Activated CD4-positive, alpha-beta T cell treated with anti-CD3 and anti-CD28 coated beads for 4 hours (primary cell): ENCODE results near the gene PAM16.
A peak's percentile ranks its signal among the peaks of the same experiment; 100 is the strongest.

Experiments used
- DNase-seq, 2 donors: peaks; one replicate each; pipeline ENCODE4 v3.0.0-alpha.2; 2020

The PAM16 gene

DNA sequence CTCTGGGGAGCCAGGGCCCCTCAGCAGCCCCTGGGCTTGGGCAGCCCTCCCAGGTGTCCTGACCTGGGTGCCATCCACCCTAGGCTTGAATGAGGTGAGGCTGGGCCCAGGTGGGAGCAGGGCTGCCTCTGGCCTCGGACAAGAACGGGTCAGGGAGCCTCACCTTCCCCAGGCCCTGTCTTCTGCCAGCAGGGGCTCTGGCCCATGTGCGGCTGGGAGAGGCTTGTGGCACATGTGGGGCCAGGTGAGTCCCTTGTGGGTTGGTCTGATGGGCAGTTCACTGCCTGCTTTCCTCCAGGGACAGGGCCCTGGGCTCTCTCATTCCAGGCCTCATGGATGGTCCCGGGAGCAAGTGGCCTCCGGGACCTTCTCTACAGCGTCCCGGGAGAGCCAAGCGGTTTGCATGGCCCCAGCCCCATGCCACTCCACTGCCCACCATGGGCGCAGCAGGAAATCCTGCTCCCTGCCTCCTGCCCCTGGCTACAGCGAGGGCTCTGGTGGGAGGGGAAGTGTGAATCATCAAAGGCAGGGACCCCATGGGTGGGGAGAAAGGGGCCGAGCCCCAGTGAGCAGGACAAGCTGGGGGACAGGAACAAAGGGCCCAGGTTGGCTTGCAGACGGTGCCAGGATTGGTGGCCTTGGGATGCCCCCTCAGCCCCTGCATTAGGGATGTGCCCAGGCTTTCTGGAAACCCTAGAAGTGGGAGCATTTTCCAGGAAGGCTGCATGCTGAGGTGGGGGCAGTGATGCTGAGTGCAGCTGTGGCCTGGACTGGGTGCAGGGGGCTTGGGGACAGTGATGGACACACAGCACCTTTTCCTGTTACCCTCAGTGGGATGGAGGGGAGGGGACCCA is 32.7 kb upstream of the PAM16 start:
- DNase-seq, result no peak

DNA sequence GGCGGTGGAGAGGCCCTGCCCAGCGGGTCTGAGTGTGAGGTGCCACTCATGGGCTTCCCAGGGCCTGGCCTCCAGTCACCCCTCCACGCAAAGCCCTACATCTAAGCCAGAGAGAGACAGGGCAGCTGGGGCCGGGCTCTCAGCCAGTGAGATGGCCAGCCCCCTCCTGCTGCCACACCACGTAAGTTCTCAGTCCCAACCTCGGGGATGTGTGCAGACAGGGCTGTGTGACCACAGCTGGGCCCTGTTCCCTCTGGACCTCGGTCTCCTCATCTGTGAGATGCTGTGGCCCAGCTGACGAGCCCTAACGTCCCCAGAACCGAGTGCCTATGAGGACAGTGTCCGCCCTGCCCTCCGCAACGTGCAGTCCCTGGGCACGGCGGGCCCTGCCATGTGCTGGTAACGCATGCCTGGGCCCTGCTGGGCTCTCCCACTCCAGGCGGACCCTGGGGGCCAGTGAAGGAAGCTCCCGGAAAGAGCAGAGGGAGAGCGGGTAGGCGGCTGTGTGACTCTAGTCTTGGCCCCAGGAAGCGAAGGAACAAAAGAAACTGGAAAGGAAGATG is 31.8 kb upstream of the PAM16 start:
- no peak for DNase-seq

DNA sequence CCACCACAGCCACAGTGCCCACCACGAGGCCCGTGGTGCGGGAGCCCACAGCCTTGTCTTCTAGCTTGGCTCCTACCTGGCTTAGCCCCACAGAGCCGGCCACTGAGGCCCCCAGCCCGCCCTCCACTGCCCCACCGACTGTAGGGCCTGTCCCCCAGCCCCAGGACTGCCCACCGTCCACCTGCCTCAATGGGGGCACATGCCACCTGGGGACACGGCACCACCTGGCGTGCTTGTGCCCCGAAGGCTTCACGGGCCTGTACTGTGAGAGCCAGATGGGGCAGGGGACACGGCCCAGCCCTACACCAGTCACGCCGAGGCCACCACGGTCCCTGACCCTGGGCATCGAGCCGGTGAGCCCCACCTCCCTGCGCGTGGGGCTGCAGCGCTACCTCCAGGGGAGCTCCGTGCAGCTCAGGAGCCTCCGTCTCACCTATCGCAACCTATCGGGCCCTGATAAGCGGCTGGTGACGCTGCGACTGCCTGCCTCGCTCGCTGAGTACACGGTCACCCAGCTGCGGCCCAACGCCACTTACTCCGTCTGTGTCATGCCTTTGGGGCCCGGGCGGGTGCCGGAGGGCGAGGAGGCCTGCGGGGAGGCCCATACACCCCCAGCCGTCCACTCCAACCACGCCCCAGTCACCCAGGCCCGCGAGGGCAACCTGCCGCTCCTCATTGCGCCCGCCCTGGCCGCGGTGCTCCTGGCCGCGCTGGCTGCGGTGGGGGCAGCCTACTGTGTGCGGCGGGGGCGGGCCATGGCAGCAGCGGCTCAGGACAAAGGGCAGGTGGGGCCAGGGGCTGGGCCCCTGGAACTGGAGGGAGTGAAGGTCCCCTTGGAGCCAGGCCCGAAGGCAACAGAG is 31.0 kb upstream of the PAM16 start:
- no peak for DNase-seq

DNA sequence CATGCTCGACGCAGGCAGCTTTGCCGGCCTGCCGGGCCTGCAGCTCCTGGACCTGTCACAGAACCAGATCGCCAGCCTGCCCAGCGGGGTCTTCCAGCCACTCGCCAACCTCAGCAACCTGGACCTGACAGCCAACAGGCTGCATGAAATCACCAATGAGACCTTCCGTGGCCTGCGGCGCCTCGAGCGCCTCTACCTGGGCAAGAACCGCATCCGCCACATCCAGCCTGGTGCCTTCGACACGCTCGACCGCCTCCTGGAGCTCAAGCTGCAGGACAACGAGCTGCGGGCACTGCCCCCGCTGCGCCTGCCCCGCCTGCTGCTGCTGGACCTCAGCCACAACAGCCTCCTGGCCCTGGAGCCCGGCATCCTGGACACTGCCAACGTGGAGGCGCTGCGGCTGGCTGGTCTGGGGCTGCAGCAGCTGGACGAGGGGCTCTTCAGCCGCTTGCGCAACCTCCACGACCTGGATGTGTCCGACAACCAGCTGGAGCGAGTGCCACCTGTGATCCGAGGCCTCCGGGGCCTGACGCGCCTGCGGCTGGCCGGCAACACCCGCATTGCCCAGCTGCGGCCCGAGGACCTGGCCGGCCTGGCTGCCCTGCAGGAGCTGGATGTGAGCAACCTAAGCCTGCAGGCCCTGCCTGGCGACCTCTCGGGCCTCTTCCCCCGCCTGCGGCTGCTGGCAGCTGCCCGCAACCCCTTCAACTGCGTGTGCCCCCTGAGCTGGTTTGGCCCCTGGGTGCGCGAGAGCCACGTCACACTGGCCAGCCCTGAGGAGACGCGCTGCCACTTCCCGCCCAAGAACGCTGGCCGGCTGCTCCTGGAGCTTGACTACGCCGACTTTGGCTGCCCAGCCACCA is 30.2 kb upstream of the PAM16 start:
- no peak for DNase-seq

DNA sequence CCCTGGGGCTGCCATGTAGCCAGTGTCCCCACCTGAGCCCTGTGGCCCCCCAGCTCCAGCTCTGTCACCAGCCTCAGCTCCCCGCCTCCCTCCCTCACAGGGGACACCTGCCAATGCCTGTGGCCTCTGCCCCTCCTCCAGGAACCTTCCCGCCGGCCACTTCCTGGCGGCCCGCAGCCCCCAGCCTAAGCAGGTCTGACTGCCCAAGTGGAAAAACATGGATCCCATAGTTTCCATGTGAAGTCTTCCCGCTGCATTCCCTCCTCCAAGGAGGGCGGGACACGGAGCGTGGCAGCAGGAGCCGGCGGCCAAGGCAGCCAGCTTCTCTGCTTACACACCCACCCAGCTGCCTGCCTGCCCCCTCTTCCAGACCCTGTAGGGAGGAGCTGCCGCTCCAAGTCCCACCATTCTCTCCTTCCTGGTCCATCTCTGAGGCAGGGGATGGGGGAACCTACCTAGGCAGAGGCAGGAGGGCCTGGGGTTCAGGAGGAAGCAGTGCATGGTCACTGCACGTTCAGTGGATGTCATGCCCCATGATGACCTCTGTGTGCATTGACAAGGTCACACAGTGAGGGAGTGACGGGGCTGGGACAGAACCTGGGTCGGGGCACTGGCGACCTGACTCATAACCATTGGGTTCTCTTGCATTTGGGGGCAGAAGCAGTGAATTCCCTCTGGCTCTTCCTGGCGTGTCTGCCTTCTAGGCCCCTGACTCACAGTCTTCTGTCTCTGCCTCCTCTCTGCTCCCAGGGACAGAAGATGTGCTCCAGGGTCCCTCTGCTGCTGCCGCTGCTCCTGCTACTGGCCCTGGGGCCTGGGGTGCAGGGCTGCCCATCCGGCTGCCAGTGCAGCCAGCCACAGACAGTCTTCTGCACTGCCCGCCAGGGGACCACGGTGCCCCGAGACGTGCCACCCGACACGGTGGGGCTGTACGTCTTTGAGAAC is 29.3 kb upstream of the PAM16 start:
- DNase-seq, result no peak

DNA sequence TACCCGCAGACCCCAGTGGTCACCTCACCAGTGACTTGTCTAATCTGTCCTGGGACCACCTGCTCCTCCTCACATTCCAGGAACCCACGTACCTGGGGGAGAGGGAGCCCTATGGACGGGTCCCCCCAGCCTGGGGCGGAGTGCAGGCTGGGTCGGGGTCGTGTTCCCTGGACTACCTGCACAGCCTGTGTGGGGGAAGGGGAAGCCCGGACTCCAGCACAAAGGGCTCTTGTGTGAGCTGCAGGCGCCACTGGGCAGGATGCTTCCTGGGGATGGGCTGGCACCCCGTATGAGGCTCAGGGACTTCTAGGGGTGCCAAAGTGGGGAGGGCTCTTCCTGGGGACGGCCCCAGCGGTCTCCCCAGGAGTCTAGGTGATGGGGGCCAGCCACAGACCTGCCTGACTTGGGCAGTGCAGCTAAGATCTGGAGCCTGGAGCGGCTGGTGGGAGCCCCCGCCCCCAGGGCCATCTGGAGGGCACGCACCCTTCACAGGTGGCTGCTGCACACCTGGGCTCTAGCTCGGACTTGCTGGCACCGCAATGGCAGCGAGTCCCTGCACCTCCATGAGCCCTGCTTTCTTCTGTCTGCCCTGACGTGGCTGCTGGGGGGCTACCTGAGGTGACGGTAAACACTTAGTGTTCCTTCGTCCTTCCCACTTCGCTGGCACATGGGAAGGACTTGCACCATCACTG is 28.0 kb upstream of the PAM16 start:
- DNase-seq, result no peak

DNA sequence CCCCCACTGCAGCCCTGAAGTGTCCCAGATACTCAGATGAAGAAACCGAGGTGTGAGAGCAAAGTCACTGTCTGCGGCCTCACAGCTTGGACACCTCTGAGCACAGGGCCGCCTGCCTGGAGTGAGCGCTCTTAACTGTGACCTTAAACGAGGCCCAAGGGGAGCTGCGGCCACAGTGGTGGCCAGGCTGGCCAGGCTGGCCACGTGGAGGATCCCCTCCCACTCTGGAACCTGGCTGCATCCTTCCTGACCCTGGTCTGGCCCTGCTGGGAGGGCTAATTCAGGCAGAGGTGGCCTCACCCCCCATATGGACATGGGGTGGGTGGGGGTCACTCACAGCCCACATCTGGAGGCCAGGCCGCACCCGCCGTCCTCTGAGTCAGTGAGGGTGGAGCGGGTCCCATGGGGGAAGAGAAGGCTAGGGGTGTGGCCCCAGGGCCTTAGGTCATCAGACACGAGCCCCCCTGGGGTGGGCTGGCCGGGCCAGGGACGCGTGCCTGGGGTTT is 27.1 kb upstream of the PAM16 start:
- DNase-seq, result no peak

DNA sequence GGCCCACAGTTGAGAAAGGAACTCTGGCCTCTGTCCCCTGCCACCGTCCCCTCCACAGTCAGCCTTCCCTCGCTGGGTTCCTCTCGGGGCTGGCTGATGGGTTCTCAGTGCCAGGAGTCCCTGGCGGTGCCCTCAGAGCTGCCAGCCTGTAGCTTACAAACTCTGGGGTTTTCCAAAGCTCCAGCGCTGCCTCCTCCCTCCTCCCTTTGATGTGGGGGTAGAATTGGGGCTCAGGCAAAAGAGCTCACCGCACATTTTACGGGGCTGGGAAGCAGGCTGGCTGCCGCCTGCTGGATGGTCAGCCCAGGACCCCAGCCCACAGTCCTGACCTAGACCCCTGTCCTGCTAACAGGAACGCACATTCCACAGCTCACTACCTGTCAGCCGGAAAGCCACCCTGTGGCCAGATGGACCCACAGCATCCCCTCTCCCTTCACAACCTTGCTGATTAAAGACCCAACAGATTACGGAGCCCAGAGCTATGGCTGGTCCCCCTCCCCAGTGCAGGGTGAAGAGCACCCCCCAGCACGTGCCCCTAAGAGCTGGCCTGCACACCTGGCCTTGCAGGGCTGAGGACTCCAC is 26.5 kb upstream of the PAM16 start:
- DNase-seq, result no peak

DNA sequence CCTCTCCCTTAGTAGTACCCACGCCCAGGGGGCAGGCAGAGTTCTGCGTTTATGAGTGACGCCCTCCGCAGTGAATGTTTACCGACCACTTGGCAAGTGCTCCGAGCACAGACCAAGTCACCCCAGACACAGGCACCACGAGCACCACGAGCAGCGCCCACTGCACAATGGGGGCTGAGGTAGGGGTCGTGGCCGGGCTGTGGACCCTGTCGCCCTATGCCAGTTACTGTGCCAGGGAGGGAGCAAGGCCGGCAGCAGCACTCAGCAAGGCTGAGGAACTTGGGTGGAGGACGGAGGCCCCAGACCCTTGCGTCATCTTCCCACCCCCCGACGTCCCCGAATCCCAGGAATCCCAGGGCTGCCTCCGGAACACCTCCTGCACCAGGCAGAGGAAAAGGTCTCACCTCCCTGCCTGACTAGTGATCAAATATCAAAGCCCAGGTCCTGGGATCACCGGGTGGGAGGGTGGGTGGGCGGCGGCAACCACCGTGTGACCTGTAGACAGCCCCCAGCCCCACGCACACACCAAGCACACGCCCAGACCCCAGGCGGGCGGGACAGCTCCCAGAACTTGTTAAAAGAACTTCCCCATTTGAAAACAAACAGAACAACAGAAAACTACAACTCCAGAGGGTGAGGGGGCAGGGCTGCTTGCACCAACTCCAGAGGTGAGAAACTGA is 25.9 kb upstream of the PAM16 start:
- DNase-seq, result no peak

DNA sequence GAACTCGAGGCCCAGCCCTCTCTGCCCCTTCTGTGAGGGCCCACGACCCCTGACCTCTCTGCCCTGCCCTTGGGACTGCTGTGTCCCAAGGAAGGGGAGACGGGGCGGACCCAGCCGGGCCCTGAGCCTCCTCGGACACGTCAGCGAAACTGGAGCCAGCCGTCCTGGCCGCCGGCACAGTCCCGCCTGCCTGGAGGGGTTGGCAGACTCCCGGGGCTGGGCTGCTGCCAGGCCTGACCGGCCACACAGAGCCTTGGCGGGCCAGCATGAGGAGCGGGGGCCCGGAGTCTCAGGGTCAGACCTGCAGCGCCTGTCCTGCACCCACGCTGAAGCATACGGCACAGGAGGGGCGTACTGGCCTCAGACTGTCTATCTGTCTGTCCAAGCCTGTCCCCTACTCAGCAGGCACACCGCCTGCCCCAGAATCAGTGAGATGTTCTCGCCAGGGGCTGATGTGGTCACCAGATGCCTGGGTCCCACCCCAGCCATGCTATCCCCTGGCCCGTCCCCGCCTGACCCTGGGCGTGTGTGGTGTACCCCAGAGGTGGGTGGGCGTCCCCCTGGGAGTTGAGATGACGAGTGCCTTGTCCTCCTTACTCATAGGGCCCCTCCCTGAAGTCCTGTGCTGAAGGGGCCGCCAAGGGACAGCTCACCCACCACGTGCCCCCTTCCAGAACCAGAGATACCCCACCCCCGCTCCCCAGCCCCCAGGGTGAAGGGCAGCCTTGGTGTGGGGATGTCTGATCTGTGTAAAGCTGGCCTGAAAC is 25.2 kb upstream of the PAM16 start:
- no peak for DNase-seq

DNA sequence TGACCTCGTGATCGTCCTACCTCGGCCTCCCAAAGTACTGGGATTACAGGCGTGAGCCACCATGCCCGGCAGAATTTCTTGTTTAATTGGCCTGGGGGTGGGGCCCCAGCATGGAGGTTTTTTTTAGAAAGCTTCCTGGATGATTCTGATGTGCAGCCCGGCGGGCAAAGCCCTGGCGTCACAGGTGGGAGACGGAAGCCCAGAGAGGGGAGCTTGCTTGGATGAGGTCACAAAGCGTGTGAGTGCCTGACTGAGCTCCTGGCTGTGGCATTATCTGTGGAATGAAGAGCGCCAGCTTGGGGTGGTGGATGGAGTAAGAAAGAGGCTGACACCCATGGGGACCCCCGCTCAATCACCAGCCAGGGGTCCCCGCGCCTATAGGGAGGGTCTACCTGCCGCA is 24.6 kb upstream of the PAM16 start:
- DNase-seq, result no peak

DNA sequence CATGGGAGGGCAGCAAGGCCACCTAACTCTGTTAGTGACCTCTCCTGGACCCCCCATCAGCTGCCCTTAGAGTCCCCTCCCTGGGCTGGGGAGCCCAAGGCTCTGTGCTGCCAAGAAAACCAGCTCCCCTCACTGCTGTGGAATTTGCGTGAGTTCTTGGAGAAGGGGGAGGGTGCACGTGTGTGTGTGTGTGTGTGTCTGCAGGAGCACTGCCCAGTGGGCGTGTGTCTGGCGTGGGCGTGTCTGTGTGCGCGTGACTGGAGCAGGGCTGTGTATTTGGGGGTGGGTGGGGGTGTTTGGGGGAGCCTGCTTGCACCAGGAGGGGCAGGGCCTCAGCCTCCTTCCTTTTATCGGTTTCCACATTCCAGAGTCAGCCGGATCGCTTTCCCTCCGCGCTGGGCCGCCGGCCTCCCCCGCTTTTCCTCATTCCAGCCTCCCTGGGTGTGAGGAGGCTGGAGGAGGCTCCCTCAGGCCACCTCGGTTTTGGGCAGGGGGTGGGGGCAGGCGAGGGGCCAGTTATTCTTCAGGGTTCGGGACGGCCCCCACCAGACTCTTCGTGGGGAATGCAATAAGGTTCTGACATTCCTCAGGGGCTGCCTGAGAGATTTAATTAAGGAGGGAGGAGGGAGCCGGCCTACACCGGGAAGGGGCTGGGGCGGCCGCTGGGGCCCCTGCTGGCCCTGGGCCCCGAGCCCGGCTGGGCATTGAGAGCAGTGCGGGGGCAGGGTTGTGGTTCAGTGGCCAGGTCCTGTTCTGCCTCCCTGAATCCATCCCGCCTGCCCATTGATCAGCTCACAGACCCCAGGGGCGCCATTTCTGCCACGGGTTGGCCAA is 23.0 kb upstream of the PAM16 start:
- no peak for DNase-seq

DNA sequence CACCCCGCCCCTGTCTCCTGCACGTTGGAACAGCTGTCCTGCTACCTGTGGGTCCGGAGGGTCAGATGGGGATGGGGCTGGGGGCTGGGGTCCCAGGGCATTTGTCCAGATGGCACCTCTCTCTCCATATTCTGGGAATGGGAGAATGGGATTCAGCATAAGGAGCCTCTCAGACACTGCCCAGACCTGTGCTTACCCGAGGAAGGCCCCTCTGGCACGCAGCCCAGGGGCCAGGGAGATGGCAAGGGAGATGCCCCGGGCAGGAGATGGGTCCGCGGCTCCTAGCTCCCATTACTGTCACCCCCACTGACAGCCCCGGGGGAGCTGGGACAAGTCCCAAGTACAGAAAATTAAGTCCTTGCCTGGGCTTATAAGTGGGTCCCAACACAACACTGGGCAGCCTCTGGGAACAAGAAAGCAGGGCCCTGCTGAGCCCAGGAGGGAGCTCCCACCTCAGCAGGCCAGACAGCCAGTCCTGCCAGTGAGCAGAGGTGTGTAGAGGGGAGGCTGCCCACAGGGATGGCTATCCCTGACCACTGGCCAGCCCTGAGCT is 22.3 kb upstream of the PAM16 start:
- DNase-seq, result no peak

DNA sequence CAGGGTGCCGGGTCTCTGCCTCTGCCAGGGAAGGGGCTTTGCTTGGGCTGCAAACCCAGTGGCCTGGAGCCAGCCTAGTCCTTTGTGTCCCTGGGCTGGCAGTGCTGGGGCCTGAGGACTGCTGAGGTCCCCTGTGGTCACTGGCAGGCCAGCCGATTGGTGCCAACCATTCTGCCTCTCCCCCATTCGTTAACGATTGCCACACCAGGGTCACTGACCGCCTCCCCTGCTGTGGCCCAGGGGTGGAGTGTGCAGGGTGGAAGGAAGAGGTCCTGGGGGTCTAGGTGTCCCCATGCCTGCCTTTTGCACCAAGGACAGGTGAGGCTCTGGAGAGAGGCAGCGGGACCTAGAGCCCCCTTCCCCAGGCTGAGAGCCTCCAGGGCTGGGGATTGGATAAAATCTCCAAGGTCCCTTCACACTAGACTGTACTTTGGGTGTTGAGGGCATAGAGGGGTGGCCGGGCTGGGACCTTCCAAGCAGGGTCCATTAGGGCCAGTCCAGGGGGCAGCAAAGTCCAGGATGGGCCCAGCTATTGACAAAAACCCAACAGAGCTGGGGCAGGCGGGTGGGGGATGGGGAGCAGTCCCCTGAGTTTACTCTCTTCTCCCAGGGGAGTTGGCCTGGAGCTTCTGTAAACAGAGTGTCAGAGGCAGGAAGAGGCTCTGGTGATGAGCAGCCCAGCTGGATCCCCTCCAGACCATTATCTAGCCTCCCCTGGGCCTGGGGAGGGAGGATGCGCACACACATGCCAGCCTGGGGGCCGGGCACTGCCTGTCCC is 21.6 kb upstream of the PAM16 start:
- no peak for DNase-seq

DNA sequence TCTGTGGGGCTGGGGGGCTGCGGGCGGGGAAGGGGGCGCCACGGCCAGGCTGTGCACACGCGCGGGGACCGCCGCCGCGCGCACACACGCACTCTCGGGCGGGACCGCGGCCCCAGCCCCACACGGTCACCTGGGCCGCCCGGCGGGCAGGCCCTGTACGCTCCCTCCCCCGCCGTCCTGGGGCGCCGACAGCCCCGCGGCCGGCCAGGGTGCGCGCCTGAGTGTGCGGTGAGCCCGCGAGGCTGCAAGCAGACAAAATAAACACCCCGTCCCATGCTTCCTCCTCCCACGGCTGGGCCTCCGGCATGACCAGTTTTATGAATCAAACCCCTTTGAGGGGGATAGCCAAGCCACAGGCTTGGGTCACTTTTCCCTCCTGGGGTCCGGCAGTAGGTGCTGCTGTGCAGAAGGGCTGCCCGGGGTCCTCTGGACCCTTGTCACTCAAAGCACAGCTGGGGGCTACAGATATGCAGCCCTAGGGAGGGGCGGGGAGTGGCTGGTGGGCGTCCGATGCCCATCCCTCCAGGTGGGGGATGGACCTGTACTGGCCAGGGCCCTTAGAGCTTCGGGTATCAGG is 21.0 kb upstream of the PAM16 start:
- no peak for DNase-seq

DNA sequence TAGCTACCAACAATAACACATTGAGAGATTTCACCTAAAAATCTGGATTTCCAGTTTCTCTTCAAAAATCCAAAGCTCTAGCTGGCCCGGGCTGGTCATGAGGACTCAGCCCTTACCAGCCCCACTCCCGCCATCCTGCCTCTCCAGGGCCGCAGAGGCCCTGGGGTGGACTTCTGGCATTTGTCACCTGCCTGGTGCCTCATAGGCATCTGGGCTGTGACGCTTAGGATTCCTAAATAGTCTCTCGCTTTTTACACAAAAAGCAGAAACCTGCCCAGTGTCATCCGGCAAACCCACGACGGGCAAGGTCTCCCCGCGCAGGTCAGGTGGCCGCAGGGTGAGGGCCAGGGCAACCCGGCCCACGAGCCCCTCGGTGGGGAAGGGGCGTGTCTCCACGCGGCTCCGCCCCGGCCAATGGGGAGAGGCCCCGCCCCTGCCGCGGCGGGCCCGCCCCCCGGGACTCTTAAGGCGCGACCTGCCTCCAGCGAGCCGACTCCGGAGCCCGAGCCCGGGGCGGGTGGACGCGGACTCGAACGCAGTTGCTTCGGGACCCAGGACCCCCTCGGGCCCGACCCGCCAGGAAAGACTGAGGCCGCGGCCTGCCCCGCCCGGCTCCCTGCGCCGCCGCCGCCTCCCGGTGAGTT is 20.4 kb upstream of the PAM16 start, which contains the start of gene VASN:
TSS of gene VASN (plus strand) at position 492 of the 644 bp plus-strand sequence. CDS start 9,030 bp downstream, outside the sequence.
- peak; percentile 69 to 73 for DNase-seq
